Activated CD8-positive, alpha-beta memory T cell treated with anti-CD3 and anti-CD28 coated beads for 24 hours (primary cell): Measurements from ENCODE around the gene NETO1.

Experiments
- DNase-seq: peaks from one replicate; pipeline ENCODE4 v3.0.0-alpha.2; 2020

The NETO1 gene, protein sequence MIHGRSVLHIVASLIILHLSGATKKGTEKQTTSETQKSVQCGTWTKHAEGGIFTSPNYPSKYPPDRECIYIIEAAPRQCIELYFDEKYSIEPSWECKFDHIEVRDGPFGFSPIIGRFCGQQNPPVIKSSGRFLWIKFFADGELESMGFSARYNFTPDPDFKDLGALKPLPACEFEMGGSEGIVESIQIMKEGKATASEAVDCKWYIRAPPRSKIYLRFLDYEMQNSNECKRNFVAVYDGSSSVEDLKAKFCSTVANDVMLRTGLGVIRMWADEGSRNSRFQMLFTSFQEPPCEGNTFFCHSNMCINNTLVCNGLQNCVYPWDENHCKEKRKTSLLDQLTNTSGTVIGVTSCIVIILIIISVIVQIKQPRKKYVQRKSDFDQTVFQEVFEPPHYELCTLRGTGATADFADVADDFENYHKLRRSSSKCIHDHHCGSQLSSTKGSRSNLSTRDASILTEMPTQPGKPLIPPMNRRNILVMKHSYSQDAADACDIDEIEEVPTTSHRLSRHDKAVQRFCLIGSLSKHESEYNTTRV

DNA sequence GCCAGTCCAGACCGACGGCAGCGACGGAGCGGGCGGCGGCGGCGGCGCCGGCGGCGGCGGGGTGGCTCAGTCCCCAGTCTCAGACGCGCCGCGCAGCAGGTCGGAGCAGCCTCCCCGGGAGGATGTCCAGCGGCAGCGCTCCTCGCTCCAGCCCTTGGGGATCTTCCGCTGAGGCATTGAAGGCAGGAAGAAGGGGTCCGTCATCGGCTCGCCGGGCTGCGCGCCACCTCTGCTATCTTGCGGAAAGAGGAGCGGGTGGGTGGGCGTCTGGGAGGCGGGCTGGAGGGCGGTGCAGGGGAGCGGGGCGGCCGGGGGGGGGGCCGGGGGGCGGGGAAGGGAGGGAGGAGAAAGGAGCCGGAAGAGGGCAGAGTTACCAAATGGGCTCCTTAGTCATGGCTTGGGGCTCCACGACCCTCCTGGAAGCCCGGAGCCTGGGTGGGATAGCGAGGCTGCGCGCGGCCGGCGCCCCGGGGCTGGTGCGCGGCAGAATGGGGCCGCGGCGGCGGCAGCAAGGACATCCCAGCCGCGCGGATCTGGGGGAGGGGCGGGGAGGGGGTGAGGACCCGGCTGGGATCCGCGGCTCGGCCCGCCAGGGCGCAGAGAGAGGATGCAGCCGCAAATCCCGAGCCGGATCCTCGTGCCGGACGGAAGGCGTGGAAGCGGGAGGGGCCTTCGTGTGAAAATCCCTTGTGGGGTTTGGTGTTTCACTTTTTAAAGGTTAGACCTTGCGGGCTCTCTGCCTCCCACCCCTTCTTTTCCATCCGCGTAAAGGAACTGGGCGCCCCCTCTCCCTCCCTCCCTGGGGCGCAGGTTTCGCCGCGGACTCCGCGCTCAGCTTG, at the start of gene NETO1:
Gene NETO1, minus strand, starts transcription at position 242 of the 839 bp plus-strand sequence. CDS start 696 bp downstream, outside the sequence.
- DNase-seq, result no peak

DNA sequence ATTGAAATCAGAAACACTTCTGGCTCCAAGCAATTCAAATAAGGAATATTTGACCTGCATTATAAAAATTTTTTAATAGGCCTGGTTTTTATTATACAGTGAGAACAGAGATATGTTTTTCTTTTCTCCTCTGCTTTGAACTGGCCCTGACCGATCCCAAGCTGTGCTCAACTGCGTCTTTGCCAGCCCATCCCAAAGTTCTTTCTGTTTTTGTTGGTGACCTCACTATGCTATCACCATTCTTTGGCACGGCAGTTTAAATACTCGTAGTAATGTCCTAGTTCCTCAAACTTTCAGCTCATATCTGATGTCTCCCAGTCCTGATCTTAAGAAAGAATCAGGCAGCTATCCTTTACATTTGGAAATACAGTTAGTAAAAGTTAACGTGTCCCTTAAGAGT, 42.3 kb upstream of the NETO1 start:
- no peak for DNase-seq

DNA sequence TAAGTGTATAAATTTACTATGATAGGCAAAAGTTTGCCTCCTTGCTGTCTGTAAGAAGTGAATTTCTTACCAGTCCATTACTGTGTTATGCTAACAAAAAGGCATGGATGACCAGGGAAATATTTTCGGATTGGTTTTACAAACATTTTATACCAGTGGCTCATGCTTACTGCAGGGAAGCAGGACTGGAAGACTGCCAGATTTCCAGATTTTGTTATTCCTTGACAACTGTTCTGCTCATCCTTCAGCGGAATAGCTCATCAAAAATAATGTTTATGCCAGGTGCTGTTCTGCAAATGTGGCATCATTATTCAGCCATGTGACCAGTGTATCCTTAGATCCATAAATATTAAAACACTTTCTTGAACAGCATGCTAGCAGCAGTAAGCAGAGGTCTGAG, 40.4 kb upstream of the NETO1 start:
- no peak for DNase-seq

DNA sequence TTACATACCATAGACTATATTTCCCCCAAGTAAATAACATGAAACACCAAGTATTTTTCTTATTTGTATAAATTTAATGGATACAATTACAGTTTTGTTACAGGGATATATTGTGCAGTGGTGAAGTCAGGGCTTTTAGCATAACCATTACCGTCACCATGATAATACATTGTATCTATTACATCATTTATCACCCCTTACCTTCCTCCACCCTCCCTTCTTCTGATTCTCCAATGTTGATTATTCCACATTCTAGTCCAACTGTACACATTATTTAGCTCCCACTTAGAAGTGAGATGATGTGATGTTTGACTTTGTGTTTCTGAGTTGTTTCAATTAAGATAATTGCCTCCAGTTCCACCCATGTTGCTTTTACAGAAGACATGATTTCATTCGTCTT, 35.2 kb upstream of the NETO1 start:
- DNase-seq, result no peak

DNA sequence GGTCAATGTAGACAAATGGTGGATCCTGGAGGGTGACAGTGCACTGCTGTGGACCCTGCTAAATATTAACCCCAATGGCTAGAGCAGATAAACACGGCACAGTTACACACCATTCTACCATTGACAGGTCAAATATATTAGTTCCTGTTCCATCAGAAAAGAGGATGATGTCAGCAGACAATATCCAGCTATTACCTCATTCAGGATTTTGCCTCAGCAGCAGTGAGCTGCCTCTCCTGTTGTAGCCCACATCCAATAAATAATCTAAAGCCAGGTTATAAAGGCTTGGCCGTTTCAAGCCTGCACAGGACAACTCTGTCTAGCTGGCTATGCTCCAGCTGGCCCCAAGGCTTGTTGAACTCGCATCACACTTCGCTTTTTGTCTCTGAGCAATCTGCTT, 31.6 kb upstream of the NETO1 start:
- no peak for DNase-seq

DNA sequence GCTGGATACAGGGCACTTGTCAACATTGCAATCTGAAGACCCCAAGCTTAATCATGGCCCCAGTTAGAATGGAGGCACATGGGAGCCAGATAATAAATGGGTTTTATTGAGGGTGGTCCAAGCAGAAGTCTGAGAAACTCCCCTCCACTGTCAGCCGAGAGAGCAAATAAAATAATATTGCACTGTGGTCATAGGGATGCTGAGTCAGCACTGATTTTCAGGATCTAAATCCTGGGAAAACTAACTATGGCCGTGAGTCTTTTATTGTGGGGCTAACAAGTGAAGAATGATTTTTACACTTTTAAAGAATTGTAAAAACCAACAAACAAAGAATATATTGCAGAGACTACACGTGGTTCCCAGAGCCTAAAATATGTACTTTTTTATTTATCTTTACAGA, 31.1 kb upstream of the NETO1 start:
- no peak for DNase-seq

DNA sequence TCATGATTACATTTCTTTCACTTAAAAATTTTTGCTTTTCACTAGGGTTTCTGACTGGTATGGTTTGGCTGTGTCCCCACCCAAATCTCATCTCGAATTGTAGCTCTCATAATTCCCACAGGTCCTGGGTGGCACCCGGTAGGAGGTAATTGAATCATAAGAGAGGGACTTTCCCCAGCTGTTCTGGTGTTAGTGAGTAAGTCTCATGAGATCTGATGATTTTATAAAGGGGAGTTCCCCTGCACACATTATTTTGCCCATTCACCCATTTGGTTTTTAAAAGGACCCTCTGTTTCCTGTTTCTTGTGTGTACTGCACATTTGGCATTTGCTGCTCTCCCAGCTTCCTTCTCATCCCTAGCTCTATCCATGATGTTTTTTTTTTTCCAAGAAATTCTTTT, 27.8 kb upstream of the NETO1 start:
- DNase-seq, result no peak

DNA sequence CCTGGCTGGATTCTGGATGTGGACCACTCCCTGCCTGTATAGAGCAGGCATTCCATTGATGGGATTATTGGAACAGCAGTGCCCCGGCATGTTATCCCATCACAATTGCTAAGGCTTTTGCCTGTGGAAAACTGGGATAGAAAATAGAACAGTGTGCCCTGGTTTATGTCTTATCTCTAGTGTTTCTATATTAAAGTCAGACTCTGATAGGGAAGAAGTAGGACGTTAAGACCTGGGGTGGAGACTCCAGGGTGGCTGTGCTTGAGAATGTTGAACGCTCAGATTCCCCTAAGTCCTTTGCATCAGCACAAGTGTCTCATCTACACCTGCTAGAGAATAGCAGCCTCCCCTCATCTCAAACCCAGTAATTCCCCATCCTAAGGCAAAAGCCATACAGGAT, 10.8 kb upstream of the NETO1 start:
- DNase-seq, result no peak

DNA sequence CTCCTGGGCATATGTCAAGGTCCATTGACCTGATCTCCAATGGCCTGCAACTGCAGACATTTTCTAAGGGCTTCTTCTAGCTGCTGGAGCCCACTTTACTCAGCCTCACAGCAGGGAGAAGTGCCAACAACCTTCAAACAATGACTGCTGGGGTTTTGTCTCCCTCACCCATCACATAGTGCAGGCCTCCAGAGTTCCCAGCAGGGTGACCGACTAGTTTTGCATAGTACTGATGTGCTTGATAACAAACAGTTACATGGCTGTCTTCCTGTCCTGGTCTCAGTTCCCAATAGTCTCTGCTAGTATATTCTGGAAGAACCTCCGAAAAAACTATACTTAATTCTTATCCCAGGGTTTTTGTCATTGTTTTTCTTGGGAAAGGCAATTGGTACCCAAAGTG, 10.4 kb upstream of the NETO1 start:
- DNase-seq, result no peak

DNA sequence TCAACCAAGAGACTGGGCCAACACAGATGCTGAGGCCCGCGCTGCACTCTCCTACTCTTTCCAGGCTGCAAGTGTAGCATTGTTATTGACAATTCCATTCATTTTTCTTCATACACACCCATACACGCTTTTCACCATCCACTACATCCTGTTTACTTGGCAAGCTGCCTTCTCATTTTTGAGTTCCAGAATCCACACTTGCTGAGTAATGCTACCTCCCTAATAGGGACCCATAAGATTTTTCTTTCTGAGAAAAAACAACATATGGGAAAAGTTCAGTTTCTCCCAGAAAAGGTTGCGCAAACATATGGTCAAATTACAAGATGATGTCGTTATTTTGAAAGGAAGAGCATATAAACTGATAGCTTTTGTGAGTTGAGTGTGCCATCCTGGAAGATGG, 3.3 kb upstream of the NETO1 start:
- DNase-seq, result no peak

DNA sequence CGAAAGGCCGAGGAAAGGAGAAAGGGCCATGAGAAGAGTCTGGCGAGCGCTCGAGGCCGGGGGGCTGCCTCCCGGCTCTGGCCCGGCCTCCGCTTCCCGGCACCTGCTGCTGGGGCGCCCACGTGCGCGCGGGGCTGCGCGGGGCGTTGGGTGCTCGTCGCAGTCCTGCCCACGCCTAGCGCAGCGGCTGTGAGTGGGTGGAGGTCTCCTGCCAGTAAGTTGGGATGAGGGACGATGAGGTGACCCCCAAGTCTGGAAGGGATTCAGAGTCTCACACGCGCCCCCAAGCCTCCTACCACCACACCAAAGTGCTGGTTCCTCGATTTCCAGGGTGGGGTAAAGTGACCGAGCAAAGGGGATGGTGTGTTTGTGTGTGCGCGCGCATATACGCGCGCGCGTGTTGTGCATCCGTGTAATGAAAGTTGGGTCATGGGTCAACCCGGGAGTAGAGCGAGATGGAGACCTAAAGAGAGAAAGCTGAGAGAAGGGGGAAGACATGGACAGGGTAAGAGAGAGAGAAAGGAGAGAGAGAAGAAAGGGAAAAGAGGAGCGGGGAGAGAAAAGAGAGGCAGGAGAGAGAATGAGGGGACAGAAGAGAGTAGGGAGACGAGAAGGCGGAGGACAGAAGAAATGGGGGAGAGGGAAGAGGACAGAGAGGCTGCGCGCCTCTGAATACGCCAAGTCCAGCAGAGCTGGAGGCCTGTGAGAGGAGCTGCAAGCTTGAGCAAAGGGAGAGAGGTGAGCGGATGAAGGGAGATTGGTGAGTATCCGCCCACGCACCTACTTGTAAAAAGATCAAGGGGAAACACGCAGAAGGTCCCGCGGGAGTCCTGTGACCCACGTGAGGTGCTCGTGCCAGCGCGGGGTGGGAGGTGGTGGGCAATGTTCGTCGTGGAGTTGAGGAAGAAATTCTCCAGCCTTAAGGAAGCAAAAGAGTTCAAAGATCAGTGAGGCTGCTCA, 1.7 kb upstream of the NETO1 start:
- no peak for DNase-seq

DNA sequence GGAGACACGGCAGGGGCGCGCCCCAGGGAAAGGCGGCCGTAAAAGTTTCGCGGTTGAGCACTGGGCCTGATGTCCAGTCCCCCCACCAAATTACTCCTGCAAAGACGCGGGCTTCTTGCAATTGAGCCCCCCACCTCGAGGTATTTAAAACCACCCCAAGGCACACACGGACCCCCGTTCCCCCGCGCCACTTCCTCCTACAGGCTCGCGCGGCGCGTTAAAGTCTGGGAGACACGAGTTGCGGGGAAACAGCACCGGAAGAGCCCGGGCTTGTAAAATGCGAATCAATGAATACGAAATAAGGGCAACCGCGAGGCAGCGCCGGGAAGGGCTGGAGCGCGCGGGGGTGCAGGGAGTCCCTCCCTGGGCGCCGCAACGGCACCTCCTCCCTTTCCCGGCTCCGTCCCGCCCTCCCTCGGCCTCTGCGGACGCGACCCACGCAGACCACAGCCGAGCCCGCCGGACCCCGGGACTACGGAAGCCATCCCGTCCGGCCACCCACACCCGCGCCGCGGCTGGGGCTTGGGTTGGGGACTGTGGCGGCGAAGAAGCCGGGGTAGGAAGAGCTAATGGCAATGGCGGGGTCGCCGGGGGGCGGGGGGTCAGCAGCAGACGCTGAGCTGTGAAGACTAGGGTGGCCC, 918 bp upstream of the NETO1 start:
- no peak for DNase-seq

DNA sequence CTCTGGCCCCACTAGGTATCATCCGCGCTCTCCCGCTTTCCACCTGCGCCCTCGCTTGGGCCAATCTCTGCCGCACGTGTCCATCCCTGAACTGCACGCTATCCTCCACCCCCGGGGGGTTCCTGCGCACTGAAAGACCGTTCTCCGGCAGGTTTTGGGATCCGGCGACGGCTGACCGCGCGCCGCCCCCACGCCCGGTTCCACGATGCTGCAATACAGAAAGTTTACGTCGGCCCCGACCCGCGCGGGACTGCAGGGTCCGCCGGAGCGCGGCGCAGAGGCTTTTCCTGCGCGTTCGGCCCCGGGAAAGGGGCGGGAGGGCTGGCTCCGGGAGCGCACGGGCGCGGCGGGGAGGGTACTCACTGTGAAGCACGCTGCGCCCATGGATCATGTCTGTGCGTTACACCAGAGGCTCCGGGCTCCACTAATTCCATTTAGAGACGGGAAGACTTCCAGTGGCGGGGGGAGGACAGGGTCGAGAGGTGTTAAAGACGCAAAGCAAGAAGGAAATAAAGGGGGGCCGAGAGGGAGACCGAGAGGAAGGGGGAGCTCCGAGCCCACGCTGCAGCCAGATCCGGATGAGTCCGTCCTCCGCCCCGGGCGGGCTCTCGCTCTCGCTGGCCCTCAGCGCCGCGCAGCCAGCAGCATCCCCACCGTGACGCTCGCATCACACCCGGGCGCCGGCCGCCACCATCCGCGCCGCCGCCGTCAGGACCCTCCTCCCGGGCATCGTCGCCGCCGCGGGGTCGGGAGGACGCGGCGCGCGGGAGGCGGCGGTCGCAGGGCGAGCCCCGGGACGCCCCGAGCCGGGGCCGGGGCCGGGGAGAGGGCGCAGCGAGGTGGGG, 664 bp downstream of the NETO1 start:
- no peak for DNase-seq

DNA sequence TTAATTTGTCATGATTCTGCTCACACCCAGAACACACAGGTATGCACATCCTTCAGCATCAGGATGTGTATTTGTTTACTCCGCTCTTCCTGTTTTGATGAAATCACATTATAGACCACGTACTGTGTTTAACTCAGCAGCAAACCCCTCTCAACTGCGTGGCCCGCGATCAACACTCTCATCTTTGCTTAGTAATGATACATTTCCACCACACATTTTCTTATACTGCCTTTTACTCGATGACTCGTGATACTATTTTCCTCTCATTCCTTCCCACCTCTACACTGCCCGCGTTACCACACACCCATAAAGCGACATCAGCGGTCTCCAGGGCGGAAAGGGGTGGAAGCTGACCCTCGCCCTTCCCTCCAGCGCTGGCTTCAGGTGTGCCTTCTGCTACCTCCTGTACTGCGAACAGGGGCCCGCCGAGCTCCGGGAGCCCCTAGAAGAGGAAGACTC, 1.3 kb downstream of the NETO1 start:
- DNase-seq, result no peak

DNA sequence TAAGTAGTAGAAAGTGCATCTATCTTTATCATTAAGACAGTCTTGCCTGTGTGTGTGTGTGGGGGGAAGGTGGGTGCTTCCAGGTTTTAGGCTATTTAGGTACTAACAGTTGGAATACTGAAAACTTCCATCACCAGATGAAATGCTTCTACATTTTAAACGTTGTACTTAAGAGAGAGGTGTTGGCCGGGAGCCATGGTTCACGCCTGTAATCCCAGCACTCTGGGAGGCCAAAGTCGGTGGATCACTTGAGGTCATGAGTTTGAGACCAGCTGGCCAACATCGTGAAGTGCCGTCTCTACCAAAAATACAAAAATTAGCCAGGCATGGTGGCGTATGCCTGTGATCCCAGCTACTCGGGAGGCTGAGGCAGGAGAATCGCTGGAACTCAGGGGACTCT, 4.0 kb downstream of the NETO1 start:
- no peak for DNase-seq

DNA sequence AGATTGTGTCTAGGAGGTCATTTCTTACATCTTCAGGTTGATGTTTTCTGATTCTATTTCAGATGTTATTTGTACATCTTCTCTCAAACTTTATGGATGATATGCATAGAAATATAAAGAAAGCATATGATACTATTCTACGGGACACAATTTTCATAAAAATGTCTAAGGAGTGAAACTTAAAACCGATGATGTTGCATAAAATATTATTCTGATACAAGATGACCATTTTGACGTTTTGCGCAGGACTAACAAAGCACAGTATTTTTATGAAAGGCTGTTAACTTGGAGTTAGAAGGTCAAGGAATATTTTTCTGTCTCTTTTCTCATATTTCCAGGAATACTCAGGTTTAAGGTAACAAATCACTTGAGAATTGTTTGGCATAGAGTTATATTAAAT, 8.7 kb downstream of the NETO1 start:
- no peak for DNase-seq

DNA sequence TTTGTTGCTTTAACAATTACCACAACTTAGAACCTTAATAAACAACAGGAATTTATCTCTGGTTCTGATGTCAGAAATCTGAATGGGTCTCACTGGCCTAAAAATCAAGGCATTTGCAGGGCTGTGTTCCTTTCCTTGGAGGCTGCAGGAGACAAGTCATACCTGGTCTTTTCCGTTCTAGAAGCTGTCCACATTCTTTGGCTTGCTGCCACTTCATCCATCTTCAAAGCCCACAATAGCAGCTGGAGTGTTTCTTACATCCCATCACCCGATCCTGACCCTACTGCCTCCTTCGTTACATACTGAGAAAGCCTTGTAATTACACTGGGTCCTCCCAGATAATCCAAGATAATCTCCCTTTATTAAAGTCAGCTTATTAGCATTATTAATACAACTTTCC, 18.1 kb downstream of the NETO1 start:
- DNase-seq, result no peak

DNA sequence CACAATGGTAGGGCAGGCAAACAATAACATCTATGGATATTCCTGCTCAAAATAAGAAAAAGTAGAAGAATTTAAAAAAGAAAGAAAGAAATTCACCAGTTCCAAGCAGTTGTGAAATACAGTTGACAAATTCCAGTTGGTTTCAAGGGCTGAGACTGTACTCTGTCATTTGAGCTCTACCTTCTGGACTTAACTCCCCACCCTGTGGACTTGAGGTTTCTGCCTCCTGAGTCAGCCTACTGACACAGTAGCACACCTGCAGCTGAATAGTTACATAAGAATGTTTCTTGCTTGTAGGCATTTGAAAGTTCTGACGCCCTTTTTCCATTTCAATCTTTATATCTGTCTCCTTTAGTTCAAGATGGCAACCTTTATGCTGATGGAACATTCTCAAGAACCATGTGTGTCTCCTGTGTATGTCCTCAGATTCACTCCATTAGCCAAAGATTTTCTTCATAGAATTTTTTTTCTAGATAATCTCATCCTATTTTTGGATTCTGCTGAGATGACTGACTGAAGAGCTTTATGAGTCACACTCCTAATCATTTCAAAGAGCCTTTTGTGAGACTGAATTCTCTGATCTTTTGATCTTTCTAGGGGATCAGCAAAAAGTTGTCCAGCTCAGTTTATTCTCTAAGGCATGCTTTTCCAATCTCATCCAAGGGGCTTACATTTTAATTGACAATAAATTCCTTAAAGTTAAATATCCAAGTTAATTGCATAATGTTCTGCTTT, 19.1 kb downstream of the NETO1 start:
- DNase-seq, result no peak

DNA sequence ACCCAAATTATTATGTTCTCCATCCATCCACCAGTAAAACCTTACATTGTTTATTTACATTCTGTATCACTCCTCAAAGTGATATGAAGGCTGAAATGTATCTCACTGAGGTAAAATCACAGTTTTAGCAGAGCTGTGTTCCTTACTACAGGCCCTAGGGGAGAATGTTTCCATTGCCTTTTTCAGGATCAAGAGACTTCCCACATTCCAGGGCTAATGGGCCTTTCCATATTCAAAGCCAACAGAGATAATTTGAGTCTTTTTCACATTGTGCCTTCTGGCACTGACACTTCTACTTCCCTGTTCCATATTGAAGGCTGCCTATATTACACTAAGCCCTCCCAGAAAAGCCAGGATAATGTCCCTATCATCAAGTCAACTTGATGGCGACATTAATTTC, 20.0 kb downstream of the NETO1 start:
- no peak for DNase-seq

DNA sequence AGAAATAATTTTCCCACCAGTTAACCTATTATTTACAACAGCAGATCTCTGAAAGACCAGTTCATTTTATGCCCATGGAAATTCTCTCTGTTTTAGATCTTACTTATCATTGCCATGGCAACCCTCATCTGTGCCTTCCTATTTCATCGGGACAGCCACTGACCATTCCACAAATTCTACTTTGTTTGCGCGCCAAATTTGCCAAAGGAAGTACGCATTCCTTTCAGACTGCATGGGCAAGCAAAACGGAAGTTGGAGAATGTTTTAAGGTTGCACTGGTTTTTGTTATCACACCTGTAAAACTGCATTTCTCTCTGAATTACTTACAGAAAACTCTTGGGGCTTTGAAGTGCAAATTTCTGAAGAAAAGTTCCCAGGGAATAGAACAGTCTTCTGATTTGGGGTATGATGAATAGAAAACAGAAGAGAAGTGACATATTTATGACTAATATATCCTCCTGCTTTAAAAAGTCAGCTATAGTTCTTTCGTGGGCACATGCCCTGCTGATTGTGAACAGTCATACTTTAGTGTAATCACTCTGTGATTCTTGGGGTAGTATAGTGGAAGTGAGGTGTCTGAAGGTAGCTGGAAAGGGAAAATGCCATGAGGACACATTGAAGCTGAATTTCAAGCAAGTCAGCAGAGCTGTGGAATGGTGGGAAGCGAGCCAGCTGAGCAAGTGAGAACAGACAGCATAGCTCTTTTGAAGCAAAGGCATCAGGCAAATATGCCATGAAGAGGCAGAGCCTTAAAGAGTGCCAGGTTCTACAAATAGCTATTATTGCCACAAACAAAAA, 20.9 kb downstream of the NETO1 start:
- no peak for DNase-seq
